Hematopoietic multipotent progenitor cell treated with erythropoietin and hydrocortisone succinate and interleukin-3 and kit ligand, for 15 days (in vitro differentiated cells): ENCODE measurements around the gene GTF2A2.
"Not testable (repeated sequence)": the region's sequence is repeated elsewhere in the genome, so short reads cannot be mapped to it uniquely, and the experiment has no call there.

Experiments
- DNase-seq: peaks from one replicate; pipeline ENCODE4 v3.0.0-alpha.2; 2015; ENCODE audit warnings: low spot score

Gene GTF2A2

DNA sequence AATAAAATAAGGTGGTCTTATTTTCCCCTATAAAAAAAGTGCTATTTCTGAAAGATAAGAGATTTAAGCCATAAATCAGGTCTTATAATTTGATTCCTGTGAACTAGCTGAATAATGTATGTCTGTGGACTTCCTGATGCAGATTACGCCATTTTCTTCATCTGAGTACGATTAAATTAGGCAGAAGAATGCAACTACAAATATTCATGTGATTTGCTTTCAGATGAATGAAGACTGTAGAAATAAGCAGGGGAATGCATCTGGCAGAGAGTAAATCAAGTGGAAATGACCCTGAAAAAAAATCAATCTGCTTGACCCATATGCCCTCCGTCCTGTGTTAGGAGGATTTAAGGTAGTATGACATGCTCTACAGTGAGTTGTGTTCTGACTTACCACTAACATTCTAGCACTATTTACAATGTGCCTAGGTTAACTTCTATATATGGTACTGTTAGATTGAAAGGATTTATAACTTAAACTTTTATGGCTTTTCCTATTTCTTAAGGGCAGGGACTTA, 17.1 kb upstream of the GTF2A2 start:
- no peak for DNase-seq

DNA sequence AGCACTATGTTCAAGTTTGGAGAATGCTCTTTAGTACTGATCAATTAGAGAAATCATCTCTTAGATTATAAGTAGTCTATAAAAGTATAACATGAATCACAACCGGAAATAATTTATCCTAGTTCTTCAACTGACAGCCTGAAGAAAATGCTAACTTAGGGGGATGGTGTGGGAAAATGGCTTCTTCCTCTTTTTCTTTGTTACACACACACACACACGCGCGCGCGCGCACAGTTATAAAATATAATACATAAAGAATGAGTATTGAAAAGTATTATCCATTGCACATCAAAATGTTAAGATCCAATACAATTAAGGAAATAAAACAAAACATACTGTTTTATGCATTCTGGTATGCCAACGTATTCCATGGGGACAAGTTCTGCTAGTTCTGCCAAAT, 11.2 kb upstream of the GTF2A2 start:
- no peak for DNase-seq

DNA sequence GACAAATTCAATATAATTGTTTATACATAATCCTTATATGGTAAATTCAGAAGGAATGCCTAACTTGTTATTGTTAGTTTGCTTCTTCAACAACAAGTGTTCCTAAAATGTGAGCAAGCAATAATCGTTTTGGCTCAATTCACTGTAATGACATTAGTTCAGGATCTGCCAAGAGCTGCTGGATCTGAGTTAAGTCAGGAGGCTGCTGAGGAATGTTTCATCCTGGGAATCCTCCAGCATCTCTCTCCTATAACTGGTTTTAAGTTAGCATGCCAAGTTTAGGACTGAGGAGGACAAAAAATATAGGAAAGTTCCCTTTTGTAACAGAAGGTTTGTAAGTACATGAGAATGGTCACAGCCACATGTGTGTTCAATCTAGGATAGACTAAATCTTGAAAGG, 4.9 kb upstream of the GTF2A2 start:
- DNase-seq = no peak

DNA sequence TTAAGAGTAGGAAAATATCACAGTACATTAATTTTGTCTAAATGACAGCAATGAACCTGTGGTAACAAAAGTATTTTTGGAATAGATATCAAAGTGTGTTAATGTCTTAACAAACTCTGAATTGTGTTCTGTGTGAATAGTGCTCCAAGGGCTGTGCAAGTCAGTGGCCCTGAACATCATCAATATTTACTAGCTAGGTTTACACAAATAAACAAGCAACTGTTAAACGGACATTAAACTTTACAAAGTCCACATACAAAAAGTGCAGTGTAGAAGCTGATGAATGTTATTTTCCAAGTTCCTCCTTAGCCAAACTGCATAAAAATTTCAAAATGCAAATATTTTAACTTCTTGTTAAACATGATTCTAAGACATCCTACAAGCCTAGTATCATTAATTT, 2.1 kb upstream of the GTF2A2 start:
- no peak for DNase-seq

DNA sequence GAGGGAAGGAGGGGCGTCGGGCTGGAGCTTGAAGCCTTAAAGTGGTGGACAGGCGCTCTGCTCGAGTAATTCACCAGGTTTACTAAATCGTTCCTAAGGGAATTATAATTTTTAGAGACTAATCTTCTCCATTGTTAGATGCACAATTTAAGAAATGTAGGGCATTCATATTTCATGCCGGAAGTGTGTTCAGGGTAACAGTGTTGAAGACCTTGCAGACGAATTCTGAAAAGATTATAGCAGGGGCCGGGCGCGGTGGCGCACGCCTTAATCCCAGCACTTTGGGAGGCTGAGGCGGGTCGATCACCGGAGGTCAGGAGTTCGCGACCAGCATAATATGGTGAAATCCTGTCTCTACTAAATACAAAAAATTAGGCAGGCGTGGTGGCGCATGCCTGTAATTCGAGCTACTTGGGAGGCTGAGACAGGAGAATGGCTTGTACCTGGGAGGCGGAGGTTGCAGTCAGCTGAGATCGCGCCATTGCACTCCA, 365 bp upstream of the GTF2A2 start:
- DNase-seq = no peak

DNA sequence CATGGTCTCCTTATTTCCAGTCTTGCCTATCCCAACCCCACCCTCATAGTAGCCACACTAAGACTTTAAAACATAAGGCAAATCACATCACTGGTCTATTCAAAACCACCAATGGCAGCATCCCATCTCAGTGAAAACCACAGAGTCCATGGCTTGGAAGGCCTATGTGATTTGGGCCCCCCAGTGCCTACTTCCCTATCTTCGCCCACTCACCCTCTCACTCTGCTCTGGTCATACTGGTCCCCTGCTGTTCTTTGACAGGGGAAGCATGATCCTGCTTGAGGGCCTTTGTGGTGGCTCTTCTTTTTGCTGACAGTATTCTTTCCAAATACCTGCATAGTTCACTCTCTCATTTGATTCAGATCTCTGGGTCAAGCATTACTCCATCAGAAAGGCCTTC, 3.3 kb downstream of the GTF2A2 start:
- no peak for DNase-seq

DNA sequence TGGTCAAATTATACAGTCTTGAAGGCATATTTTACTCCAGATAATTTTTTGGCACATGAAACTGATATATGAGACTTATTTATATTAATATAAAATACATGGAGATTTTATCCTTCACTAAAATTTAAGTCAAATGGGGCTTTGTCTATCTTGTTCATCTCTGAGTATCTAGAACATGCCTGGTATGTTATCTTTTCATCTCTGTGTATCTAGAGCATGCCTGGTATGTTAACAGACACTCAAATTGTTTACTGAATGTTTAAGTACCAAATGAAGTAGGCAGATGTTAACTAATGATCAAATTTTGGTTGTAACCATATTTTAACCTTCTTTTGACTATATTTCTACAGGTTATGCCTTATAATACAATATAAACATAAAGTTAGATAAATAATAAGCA, 7.7 kb downstream of the GTF2A2 start:
- no peak for DNase-seq

DNA sequence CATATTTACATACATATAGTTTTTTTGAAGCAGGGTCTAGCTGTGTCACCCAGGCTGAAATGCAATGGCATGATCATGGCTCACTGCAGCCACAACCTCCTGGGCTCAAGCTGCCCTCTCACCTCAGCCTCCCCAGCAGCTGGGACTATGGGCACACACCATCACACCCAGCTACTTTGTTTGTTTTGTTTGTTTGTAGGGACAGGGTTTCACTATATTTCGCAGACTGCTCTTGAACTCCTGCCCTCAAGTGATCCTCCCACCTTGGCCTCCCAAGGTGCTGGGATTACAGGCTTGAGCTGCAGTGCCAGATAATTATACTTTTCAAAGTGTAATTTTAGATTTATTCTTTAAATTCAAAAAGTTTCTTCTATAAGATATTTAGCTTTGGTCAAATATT, 10.2 kb downstream of the GTF2A2 start:
- DNase-seq = no peak

DNA sequence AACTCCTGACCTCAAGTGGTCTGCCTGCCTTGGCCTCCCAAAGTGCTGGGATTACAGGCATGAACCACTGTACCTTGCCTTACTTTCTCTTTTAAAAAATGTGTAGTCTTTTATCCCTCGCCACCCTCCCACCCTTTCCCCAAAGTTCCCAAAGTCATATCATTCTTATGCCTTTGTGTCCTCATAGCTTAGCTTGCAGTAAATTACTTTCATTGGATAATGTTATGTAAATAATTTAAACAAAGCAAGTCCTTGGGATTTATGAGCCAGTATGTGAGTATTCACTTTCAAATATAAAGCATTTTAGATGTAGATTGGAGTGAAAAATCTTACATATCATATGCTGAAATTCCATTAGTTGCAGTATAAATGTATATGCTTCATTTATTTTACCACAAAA, 11.0 kb downstream of the GTF2A2 start:
- no peak for DNase-seq

DNA sequence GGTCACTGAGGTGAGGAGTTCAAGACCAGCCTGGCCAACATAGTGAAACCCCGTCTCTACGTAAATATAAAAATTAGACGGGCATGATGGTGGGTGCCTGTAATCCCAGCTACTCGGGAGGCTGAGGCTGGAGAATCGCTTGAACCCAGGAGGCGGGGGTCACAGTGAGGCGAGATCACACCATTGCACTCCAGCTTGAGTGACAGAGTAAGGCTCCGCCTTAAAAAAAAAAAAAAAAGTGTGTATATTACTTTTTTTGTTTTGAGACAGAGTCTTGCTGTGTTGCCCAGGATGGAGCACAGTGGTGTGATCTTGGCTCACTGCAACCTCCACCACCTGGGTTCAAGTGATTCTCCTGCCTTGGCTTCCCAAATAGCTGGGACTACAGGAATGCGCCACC, 11.5 kb downstream of the GTF2A2 start:
- DNase-seq = not testable (repeated sequence)

DNA sequence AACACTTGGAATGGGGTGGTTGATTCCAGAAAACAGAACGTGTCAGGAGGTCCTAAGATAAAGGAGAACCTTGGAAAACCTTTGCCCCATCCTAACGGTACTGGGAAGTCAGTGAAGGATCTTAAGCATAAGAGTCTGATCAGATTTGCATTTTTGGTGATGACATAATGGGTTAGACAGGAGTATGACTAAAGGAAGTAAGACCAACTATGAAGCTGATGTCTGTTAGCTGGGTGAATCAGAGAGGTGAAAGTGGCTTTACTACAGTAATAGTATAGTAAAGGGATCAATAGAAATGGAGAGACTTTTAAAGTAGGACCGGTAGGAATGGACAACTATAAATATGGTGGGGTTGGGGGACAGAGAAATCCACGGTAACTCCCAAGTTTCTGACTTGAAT, 12.6 kb downstream of the GTF2A2 start:
- DNase-seq = no peak

DNA sequence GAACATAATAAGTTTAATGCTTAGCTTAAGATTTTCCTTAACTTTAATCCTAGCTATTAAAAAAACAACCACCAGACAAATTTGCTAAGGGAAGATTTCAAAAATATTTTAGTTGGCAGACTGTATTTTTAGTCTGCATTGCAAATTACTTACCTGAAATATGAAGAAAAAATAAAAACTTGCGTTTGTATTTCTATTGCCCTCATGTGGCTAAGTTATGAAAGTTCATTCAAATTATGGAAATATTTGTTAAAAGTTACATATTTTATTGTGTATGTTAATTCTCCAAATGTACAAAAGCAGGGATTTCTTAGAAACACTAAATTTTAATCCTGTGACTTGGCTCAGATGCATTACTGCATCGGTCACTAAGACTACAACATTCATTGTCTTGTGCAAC, 15.0 kb downstream of the GTF2A2 start:
- no peak for DNase-seq

DNA sequence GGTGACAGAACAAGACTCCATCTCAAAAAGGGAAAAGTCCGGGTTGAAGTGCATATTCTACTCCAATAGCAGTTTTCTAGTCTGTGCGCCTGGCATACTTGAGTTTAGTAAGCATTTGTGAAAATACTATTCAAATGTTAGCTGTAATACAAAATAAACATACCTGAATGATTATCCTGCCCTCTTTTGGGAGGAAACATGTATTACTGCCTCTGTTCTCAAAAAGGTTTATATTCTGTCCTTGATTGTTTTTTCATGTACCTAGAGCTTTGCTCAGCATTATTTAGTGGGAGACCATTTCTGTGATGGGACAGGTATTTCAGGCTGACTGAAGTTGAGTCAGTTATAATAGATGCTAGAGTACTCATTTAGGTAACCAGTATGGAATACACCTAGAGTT, 19.8 kb downstream of the GTF2A2 start:
- DNase-seq = not testable (repeated sequence)

DNA sequence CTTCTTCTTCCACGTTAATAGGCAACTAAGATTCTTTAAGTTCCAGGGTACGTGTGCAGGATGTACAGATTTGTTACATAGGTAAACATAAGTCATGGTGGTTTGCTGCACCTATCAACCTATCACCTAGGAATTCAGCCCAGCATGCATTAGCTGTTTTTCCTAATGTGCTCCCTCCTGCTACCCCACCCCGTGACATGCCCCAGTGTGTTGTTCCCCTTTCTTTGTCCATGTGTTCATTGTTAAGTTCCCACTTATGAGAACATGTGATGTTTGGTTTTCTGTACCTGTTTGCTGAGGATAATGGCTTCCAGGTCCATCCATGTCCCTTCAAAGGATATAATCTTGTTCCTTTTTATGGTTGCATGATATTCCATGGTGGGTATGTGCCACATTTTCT, 21.1 kb downstream of the GTF2A2 start:
- no peak for DNase-seq

DNA sequence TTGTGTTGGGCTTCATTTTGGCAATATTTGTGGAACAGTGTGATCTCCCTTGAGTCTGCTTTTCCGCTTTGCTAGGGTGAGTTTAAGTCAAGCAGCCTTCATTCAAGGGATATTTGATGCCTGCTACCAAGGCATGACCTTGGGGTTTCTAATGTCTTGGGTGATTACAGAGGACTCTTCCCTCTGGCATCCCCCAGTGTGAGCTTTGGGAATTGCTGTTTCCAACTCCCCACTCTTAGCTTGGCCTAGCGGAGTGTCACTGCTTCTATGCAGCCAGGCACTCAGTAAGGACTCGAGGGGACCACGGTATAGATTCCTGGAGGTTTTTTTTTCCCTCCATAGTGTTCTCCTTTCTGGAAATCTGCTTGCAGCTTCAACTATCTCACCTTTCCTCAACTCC, 24.6 kb downstream of the GTF2A2 start:
- DNase-seq = no peak

DNA sequence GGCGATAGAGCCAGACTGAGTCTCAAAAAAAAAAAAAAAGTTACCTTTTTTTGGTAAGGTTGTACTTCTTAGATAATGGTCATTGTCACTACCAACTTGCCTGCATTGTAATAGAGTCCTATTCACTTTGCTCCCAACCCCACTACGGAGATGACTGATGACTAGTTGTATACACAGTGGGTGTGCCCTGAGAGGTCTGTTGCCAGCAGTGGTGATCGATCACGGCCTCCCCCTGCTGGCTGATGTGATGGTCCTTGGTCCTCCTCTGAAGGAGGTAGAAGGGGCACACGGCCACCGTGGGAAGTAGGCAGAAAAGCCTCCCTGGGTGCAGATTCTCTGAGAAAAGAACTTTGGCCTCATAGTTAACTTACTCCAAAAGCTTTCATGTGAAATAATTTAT, 35.0 kb downstream of the GTF2A2 start:
- DNase-seq = peak; percentile 16

DNA sequence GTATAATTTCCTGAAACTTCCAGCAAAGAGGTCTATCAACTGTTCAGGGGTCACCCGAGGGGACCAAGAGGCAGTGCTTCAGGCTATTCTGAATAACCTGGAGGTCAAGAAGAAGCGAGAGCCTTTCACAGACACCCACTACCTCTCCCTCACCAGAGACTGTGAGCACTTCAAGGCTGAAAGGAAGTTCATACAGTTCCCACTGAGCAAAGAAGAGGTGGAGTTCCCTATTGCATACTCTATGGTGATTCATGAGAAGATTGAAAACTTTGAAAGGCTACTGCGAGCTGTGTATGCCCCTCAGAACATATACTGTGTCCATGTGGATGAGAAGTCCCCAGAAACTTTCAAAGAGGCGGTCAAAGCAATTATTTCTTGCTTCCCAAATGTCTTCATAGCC, 38.9 kb downstream of the GTF2A2 start:
- no peak for DNase-seq

DNA sequence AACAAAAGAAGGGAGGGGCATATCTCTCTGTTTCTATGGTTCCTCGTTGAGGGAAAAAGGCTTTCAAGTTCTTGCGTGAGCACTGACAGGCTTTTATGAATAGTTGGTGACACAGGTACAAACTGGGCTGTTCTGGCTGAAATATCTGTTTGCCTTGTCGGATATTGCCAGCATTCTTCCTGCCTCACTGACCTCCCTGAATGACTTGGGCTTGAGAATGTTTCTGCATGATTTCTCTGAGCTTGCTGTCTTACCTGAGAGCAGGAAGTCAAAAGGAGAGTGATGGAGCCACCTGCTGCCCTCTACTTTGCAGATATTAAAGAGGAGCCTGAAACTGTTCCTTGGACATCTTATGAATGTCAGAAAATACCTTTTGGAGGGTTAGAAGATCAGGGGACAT, 40.9 kb downstream of the GTF2A2 start:
- no peak for DNase-seq

DNA sequence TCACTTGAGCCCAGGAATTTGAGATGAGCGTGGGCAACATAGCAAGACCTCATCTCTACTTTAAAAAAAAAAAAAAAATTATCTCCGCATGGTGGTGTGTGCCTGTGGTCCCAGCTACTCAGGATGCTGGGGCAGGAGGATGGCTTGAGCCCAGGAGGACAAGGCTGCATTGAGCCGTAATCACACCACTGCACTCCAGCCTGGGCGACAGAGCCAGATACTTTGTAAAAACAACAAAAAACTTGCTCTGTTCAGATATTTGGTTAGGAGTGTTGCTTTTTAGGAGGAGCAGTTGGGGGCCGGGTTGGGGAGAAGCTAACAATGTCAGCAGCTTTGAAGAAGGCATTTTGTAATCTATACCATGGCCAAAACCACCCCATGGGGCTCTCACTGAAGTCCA, 41.7 kb downstream of the GTF2A2 start:
- no peak for DNase-seq

DNA sequence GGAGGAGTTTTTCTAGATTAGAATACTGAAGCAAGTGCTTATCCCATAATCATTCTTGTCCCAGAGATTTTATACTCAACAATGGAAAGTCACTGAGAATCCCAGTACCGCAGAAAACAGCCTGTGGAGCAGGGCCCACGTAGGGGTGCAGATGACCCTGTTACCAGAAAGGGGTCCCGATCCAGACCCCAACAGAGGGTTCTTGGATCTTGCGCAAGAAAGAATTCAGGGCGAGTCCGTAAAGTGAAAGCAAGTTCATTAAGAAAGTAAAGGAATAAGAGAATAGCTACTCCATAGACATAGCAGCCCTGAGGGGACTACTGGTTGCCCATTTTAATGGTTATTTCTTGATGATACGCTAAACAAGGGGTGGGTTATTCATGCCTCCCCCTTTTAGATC, 43.2 kb downstream of the GTF2A2 start:
- DNase-seq = no peak

DNA sequence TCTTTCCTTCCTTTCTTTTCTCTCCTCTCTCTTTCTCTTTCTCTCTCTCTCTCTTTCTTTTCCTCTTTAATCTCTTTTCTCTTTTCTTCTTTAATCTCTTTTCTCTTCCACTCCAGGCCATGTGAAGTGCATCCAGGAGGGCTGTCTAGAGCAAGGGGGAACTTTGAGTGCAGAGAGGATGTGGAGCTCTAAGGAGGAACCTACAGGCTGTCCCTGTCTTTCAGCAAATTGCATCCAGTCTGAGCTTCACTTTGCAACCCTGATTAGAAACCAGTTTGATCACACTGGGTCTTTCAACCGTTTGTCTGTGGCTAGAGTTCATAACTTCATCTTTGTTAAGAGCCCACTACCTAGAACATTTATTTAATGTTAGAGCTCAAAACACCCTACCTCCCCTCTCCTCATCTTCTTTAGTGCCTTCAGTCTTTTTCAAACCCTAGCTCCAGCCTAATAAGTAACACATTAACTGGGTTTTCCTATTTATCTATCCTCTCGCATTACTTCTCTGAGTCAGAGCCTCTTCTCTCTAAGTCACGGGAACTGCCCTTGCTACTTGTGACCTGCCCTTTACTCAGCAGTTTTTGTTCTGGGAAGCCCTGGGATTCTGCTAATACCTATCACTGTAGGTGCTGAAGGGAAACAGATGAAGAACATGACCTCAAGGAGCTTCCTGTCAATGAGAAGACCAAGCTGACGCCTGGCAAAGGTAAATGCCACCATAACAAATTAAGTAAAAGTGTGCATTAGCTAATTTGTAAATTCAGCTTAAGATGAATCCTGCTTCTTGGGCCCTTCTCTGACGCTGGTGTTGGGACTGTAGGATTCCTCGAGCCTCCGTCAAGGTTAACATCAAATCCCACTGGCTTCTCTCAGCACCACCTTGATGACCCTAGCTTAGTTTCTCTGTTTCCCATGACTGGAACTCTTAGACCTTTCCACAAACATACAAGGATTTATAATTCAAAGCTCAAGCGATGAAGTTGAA, 45.7 kb downstream of the GTF2A2 start, which contains the start of gene GCNT3:
GCNT3 (plus strand) TSS at position 508 of the 985 bp plus-strand sequence. CDS start 6,456 bp downstream, outside the sequence.
- no peak for DNase-seq

DNA sequence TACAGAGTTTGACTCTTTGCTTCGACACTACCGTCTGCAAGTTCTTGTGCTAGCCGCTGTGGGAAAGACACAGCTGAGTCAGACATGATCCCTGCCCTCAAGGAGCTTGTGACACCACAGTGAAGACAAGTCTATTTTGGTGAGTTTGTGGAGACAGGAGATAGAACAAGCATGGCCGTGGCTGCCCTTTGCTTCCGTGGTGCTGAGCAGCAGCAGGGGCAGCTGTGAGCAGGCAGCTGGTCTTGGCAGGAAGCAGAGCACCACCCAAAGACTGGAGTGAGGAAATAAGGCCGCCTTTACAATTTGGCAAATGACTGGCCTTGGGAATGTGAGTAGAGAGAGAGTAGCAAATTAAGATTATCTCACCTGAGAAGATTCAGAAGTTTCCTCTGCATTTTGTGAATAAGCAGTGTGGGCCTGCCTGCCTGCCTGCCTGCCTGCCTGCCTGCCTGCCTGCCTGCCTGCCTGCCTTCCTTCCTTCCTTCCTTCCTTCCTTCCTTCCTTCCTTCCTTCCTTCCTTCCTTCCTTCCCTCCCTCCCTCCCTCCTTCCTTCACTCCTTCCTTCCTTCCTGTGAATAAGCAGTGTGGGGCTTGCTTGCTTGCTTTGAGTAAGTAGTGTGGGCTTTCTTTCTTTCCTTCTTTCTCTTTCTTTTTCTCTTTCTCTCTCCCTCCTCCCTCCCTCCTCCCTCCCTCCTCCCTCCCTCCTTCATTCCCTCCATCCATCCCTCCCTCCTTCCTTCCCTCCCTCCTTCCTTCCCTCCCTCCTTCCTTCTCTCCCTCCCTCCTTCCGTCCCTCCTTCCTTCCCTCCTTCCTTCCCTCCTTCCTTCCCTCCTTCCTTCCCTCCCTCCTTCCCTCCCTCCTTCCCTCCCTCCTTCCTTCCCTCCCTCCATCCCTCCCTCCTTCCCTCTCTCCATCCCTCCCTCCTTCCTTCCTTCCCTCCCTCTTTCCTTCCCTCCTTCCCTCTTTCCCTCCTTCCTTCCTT, 47.3 kb downstream of the GTF2A2 start:
- DNase-seq = no peak
